ENCODE data around the gene CDRT15L2.
"Not testable (repeated sequence)": the region's sequence is repeated elsewhere in the genome, so short reads cannot be mapped to it uniquely, and the experiment has no call there.

CDRT15L2 gene

GRCh38 chr17:20579424-20579823 lies at the start of gene CDRT15L2:
CDRT15L2 (plus strand) TSS chr17:20579724; CDS start chr17:20579744, 20 bp downstream.
- not testable (repeated sequence) for DNase-seq

GRCh38 chr17:20530104-20530503 lies 49.4 kb upstream of the CDRT15L2 start:
- not testable (repeated sequence) for DNase-seq

GRCh38 chr17:20532544-20533090 lies 46.9 kb upstream of the CDRT15L2 start:
- DNase-seq: not testable (repeated sequence)

- DNase-seq: not testable (repeated sequence)
Observed at GRCh38 chr17:20533206-20533605, 46.3 kb upstream of the CDRT15L2 start.

- not testable (repeated sequence) for DNase-seq
Observed at GRCh38 chr17:20534711-20535550, 44.6 kb upstream of the CDRT15L2 start.

GRCh38 chr17:20540414-20540813 lies 39.1 kb upstream of the CDRT15L2 start:
- not testable (repeated sequence) for DNase-seq

DNA sequence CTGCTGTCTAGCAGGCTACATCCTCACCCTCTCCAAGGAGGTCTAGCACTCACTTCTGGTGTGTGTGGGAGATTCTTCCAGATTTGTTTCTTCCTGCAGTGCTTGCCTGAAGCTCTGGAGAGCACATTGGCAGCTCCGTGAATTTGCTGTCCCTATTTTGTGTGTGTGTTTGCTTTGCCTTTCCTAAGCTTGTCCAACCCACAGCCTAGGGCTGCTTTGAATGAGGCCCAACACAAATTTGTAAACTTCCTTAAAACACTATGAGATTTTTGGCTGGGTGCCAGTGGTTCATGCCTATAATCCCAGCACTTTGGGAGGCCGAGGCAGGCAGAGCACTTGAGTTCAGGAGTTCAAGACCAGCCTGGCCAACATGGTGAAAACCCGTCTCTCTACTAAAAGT lies 38.7 kb upstream of the CDRT15L2 start:
- DNase-seq: not testable (repeated sequence)

- not testable (repeated sequence) for DNase-seq
Observed at GRCh38 chr17:20541853-20542546, 37.5 kb upstream of the CDRT15L2 start.

- DNase-seq: not testable (repeated sequence)
Observed at GRCh38 chr17:20547923-20548322, 31.6 kb upstream of the CDRT15L2 start.

GRCh38 chr17:20552920-20553319 lies 26.6 kb upstream of the CDRT15L2 start:
- not testable (repeated sequence) for DNase-seq

DNA sequence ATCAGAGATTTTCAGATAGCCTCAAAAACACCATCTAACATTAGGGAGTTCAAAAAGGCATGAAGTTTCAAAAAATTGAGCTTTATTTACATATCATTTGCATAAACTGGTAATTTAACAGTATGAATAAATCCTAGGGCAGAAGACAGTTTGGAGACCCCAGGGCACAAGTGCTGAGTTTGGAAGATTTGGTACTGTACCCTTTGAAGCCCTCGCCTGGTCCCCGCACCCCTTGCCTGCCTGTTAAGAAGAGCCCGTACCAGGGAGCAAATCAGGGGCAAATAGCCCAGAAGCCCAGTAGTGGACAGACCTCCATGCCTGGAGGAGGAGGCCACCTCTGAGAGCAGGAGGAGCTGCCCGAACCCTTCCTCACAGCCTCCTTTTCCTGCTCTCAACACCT lies 24.8 kb upstream of the CDRT15L2 start:
- not testable (repeated sequence) for DNase-seq

DNA sequence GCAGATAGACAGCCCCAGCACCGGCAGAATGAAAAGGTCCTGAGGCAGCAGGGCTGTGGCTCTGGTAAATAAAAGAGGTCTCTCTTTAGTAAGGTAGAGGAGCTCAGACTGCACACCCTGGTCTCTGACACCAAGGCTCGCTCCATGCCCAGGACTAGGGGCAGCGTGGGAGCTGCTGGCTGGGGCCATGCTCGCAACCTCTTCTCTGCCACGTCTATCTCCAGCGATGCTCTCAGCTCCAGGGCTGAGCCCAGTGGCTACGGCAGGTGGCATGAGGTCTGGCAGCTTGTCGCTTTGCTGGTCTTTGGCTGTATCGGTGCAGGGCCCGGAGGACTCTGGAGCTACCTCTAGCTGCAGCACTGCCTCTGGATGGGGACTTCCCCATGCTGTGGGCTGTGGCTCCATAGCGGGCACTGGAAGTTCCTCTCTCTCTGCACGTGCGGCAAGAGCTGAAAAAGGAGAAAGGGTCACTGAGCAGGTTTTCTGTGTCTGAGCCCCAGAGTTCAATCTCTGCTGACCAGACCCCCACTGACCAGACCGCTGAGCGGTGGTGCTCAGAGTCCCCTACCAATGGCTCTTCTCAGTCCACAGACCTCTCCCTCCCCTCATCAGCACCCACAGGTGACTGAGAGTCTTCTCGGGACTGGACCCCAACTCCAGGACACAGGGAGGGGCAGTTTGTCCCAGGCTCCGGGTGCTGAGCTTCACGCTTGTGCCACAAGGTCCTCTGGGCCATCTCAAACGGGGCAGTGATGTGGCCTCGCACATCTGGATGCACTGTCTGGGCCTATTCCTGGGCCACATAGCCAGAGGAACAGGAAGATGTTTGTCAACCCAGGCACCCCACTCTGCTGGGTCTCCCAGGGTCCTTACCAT lies 24.2 kb upstream of the CDRT15L2 start:
- DNase-seq: not testable (repeated sequence)

DNA sequence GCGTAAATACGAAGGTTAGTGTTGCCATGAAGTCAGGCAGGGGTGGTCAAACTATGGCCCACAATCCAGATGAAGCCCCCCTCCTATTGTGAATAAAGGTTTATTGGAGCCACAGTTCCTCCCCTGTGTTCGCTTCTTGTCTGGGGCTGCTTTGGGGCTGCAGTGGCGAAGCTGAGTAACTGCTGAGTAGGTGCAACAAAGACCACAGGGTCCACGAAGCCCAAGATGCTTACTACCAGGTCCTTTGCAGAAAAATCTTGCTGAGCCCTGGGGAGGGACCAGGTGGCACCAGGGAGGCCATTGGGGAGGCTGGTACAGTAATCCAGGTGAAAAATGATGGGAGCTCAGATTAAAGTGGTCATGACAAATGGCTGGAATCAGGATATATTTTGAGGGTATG lies 21.4 kb upstream of the CDRT15L2 start:
- DNase-seq: not testable (repeated sequence)

GRCh38 chr17:20559018-20559417 lies 20.5 kb upstream of the CDRT15L2 start:
- not testable (repeated sequence) for DNase-seq

DNA sequence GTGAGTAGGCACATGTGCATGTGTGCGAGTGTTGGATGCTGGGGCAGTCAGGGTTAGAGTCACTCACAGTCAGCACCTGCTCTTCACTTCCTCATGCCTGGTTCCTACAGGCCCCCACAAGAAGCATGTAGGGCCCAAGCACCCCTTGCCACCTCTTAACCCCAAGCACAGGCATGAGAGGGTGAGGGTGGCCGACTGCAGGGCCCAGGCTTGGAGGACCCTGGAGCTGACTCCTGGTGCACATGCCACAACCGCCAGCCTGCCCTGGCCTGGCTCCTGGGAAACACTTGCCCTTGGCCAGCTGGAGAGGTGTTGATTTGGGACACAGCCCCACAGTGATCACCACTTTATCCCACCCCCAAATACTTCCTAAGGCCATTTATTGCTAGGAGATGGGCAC lies 16.9 kb upstream of the CDRT15L2 start:
- DNase-seq: no peak

DNA sequence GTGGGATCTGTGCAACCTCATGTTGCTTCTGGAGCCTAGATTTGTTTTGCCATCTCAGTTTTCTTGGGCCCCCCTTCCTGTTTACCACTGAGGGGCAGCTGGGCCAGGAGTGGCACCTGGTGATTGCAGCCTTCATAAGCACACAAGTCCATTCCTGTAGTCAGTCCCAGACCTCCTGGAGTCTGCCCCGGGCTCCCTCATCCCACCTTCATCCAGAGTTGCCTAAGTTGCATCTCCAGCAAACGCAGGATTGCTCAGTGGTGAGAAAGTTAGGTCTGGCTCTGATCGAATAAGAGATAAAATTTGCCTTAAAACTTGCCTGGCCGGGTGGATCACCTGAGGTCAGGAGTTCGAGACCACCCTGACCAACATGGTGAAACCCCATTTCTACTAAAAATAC lies 14.3 kb upstream of the CDRT15L2 start:
- DNase-seq: not testable (repeated sequence)

DNA sequence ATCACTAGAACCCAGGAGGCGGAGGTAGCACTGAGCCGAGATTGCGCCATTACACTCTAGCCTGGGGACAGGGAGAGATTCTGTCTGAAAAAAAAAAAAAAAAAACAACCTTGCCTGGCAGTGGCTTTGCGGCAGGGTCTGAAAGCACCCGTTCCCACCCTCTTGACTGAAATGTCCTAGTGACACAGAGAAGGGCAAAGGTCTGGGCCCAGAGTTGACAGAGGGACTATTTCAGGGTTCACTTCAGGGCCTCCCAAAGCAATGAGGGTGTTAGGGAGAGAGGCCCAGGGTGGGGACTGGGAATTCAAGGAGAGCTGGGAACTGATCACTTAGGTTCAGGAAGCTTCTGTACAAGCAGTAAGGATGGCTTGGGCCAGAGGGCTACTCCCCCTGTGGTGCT lies 13.8 kb upstream of the CDRT15L2 start:
- no peak for DNase-seq

- not testable (repeated sequence) for DNase-seq
Observed at GRCh38 chr17:20566736-20567135, 12.8 kb upstream of the CDRT15L2 start.

GRCh38 chr17:20567421-20567820 lies 12.1 kb upstream of the CDRT15L2 start:
- DNase-seq: not testable (repeated sequence)

DNA sequence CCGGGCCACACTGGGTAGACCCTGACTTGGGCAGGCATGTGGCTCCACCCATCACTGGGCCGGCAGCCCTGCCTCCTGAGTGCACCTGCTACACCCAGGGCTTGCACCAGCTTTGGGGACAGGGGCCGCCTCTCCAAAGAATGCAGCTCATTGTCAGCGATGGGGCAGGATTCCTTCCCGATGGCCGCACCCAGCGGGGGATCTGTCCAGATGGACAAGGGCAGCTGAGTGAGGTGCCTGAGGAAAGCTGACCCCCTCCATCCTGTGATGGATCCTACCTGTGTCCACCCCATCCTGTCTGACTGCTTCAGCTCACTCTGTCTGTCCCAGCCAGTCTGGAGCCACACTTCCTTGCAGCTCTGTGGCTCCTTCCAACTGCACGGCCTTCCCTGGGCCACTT lies 10.9 kb upstream of the CDRT15L2 start:
- not testable (repeated sequence) for DNase-seq

GRCh38 chr17:20571653-20572052 lies 7.9 kb upstream of the CDRT15L2 start:
- DNase-seq: not testable (repeated sequence)

GRCh38 chr17:20573216-20573615 lies 6.3 kb upstream of the CDRT15L2 start:
- not testable (repeated sequence) for DNase-seq
